HG03442 (cell line): ENCODE results near the gene NTM.
A peak's percentile ranks its signal among the peaks of the same experiment; 100 is the strongest.
"Not testable (repeated sequence)": the region's sequence is repeated elsewhere in the genome, so short reads cannot be mapped to it uniquely, and the experiment has no call there.

Experiments
- ATAC-seq: cut with Tn5 transposase; IDR thresholded peaks from one replicate; pipeline ENCODE4 v1.9.1; 2021; ENCODE audit warnings: mild to moderate bottlenecking, moderate library complexity; ENCODE audit not compliant: unreplicated experiment

The NTM gene

GRCh38 chr11:131663405-131664200 lies 293.2 kb downstream of the NTM start:
- ATAC-seq: no peak

- ATAC-seq: no peak
These were observed 293.9 kb downstream of the NTM start for GRCh38 chr11:131664293-131664692.

- ATAC-seq: no peak
These were observed 294.4 kb downstream of the NTM start for GRCh38 chr11:131664816-131665215.

- no peak for ATAC-seq
These were observed 295.0 kb downstream of the NTM start for GRCh38 chr11:131665344-131665968.

GRCh38 chr11:131666006-131666405 lies 295.6 kb downstream of the NTM start:
- ATAC-seq: no peak

- no peak for ATAC-seq
These were observed 296.2 kb downstream of the NTM start for GRCh38 chr11:131666617-131667016.

GRCh38 chr11:131667566-131667965 lies 297.2 kb downstream of the NTM start:
- ATAC-seq: no peak

GRCh38 chr11:131668500-131669400 lies 298.3 kb downstream of the NTM start:
- ATAC-seq: peak; percentile 83

GRCh38 chr11:131669401-131669780 lies 299.0 kb downstream of the NTM start:
- no peak for ATAC-seq

- no peak for ATAC-seq
These were observed 300.5 kb downstream of the NTM start for GRCh38 chr11:131670876-131671275.

GRCh38 chr11:131671320-131671719 lies 300.9 kb downstream of the NTM start:
- no peak for ATAC-seq

GRCh38 chr11:131671734-131672133 lies 301.3 kb downstream of the NTM start:
- no peak for ATAC-seq

- ATAC-seq: no peak
These were observed 301.8 kb downstream of the NTM start for GRCh38 chr11:131672191-131672590.

GRCh38 chr11:131674051-131674755 lies 303.8 kb downstream of the NTM start:
- ATAC-seq: peak; percentile 85

GRCh38 chr11:131675121-131675888 lies 304.9 kb downstream of the NTM start:
- no peak for ATAC-seq

- no peak for ATAC-seq
These were observed 307.5 kb downstream of the NTM start for GRCh38 chr11:131677828-131678470.

- ATAC-seq: no peak
These were observed 308.4 kb downstream of the NTM start for GRCh38 chr11:131678658-131679340.

GRCh38 chr11:131680448-131680847 lies 310.0 kb downstream of the NTM start:
- ATAC-seq: not testable (repeated sequence)

GRCh38 chr11:131681920-131682319 lies 311.5 kb downstream of the NTM start:
- no peak for ATAC-seq
